Measurements from ENCODE around the gene MYO9B. TPM values are rescaled to one million over a fixed set of nuclear protein-coding genes. Genes with fewer than 3 reads are reported as not detected.

Gene MYO9B
- polyA plus RNA-seq, 1 donor (not counting 4 experiments of a cell fraction or from before 2014, with no cell fraction given) = 14.3 TPM

DNA sequence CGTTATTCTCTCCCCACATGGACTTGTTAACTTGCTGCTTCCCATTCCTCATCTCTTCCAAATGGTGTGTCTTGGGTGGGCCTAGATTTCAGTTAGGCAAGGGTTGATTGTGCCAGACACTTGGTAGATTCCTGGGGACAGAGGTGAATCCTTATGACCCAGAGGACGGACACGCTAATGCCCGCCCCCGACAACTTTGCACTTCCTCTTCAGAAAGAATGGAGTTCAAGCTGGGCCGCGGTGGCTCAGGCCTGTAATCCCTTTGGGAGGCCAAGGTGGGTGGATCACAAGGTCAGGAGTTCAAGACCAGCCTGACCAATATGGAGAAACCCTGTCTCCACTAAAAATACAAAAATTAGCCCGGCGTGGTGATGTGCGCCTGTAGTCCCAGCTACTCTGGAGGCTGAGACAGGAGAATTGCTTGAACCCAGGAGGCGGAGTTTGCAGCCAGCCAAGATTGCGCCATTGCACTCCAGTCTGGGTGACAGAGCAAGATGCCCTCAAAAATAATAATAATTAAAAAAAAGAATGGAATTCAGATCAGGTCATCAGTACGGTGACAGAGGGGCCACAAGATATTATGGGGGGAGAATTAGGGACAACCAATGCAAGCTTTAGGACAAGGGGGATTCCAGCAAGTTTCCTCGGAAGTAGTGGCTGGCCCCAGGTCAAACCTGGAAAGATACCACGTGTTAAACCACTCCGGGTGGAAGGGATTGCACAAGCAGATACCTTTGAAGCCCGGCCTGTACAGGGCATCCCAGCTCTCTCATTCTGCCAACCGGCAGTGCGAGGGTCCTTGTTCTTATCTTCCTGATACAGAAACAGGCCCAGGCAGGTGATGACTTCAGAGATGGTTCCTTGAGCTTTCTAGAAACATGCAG, 2.7 kb downstream of the MYO9B start:
- Histone ChIP-seq H3K4me2 (ENCODE audit: control insufficient read depth, extremely low read depth, insufficient read depth, low read depth, low read length) (peak overlapping the region; percentile 3), H3K27ac (ENCODE audit: control insufficient read depth, insufficient read depth, low read length) (peak overlapping the region; percentile 81), H4K20me1 (ENCODE audit: control insufficient read depth, extremely low read depth, insufficient read depth, low read length) (peaks cover 4% of the 10 kb centered on the region), H2AFZ (ENCODE audit: control insufficient read depth, low read length) (no peak overlapping the region), H3K9me3 (ENCODE audit: control insufficient read depth, low read depth, low read length) (no peaks in the 10 kb centered on the region), H3K9ac (ENCODE audit: control insufficient read depth, extremely low read depth, insufficient read depth, low read length) (no peak overlapping the region), H3K4me1 (ENCODE audit: control insufficient read depth, extremely low read depth, insufficient read depth, low read length) (peaks cover 44% of the 10 kb centered on the region), H3K27me3 (ENCODE audit: control insufficient read depth, extremely low read depth, insufficient read depth, low read length) (no peaks in the 10 kb centered on the region), H3K9me1 (ENCODE audit: control insufficient read depth, extremely low read depth, insufficient read depth, low read length) (no peaks in the 10 kb centered on the region), H3K79me2 (ENCODE audit: control insufficient read depth, insufficient read depth, low read length) (peaks cover 87% of the 10 kb centered on the region), H3K36me3 (ENCODE audit: control insufficient read depth in 2 of 2, extremely low read depth in 1 of 2, insufficient read depth in 2 of 2, low read length in 2 of 2) (peaks cover 4% of the 10 kb centered on the region in 2 experiments), H3K4me3 (ENCODE audit: control insufficient read depth in 2 of 3, extremely low read depth in 1 of 3, insufficient read depth in 2 of 3, low read depth in 1 of 3, low read length in 3 of 3) (no peak overlapping the region)
- FAIRE-seq (no peak), DNase-seq (ENCODE audit: low read depth, low spot score) (no peak)
- dilution Hi-C loops (cut with MboI; ENCODE audit: extremely low pct_ligation_motif_present, low sequenced_read_pairs) = no loop called here
- no peak for TF ChIP-seq EZH2 (IDR thresholded peaks at IDR 0.05; ENCODE audit: low read length)
- TF ChIP-seq, protein P1, sequence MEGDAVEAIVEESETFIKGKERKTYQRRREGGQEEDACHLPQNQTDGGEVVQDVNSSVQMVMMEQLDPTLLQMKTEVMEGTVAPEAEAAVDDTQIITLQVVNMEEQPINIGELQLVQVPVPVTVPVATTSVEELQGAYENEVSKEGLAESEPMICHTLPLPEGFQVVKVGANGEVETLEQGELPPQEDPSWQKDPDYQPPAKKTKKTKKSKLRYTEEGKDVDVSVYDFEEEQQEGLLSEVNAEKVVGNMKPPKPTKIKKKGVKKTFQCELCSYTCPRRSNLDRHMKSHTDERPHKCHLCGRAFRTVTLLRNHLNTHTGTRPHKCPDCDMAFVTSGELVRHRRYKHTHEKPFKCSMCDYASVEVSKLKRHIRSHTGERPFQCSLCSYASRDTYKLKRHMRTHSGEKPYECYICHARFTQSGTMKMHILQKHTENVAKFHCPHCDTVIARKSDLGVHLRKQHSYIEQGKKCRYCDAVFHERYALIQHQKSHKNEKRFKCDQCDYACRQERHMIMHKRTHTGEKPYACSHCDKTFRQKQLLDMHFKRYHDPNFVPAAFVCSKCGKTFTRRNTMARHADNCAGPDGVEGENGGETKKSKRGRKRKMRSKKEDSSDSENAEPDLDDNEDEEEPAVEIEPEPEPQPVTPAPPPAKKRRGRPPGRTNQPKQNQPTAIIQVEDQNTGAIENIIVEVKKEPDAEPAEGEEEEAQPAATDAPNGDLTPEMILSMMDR (optimal IDR thresholded peaks at IDR 0.05 in 1 of 3, IDR thresholded peaks at IDR 0.05 in 1 of 3, conservative IDR thresholded peaks at IDR 0.05 in 1 of 3; ENCODE audit: extremely low read depth in 1 of 3, insufficient read depth in 2 of 3, low read length in 3 of 3) = no peak

DNA sequence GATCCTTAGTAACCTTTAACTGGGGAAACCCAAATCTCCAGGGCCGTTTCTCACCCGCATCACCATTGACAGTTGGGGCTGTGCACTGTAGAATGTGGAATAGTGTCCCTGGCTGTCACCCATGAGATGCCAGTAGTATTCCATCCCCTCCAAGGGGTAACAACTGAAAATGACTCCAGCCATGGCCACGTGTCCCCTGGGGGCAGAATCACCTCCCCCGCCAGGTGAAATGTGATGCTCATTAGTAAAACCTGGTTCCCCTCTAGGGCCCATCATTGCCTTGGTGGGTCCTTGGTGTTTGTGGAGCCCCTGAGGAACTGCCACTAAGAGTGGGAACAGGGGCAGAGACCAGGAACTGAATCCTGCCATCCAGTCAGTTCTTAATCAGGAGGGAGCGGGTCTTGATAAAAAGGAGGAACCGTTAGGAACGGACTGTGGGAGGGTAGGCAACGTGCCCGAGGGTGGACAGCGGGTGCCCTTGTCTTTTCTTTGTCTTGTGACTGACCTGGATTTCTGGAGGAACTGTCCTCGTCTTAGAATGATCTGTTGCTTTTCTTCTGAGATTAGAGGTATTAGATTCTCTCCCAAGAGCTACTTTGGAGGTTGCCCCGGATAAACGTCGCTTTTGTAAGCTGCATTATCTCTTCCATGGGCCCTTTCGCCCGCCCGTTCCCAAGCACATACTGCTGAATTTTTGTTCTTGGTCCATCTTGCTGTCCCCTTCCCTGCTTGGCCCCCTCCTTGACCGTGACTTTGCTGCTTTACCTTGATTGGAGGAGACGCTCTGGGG, 3.5 kb downstream of the MYO9B start:
- peaks cover 41% of the 10 kb centered on the region for H3K4me1 ChIP-seq (ENCODE audit: control insufficient read depth, extremely low read depth, insufficient read depth, low read length)
- dilution Hi-C loops (cut with MboI; ENCODE audit: extremely low pct_ligation_motif_present, low sequenced_read_pairs) = no loop called here
- H3K36me3 ChIP-seq (ENCODE audit: control insufficient read depth in 2 of 2, extremely low read depth in 1 of 2, insufficient read depth in 2 of 2, low read length in 2 of 2) = peaks cover 4% of the 10 kb centered on the region in 2 experiments
- H3K9me3 ChIP-seq (ENCODE audit: control insufficient read depth, low read depth, low read length) = no peaks in the 10 kb centered on the region
- H3K27ac ChIP-seq (ENCODE audit: control insufficient read depth, insufficient read depth, low read length) = peak overlapping the region; percentile 81
- H3K27me3 ChIP-seq (ENCODE audit: control insufficient read depth, extremely low read depth, insufficient read depth, low read length) = no peaks in the 10 kb centered on the region
- H3K9me1 ChIP-seq (ENCODE audit: control insufficient read depth, extremely low read depth, insufficient read depth, low read length) = no peaks in the 10 kb centered on the region
- peaks cover 88% of the 10 kb centered on the region for H3K79me2 ChIP-seq (ENCODE audit: control insufficient read depth, insufficient read depth, low read length)
- peak overlapping the region; percentile 16 to 33 (median 22) for H3K4me3 ChIP-seq (ENCODE audit: control insufficient read depth in 2 of 3, extremely low read depth in 1 of 3, insufficient read depth in 2 of 3, low read depth in 1 of 3, low read length in 3 of 3)
- FAIRE-seq = no peak
- H4K20me1 ChIP-seq (ENCODE audit: control insufficient read depth, extremely low read depth, insufficient read depth, low read length) = peaks cover 4% of the 10 kb centered on the region
- TF ChIP-seq, protein P1 (optimal IDR thresholded peaks at IDR 0.05 in 1 of 3, IDR thresholded peaks at IDR 0.05 in 1 of 3, conservative IDR thresholded peaks at IDR 0.05 in 1 of 3; ENCODE audit: extremely low read depth in 1 of 3, insufficient read depth in 2 of 3, low read length in 3 of 3) = no peak
- no peak for TF ChIP-seq EZH2 (IDR thresholded peaks at IDR 0.05; ENCODE audit: low read length)
- peak overlapping the region; percentile 69 for H3K9ac ChIP-seq (ENCODE audit: control insufficient read depth, extremely low read depth, insufficient read depth, low read length)
- no peak overlapping the region for H2AFZ ChIP-seq (ENCODE audit: control insufficient read depth, low read length)
- no peak for DNase-seq (ENCODE audit: low read depth, low spot score)
- peak overlapping the region; percentile 65 for H3K4me2 ChIP-seq (ENCODE audit: control insufficient read depth, extremely low read depth, insufficient read depth, low read depth, low read length)
